HepG2 (cell line): ENCODE measurements around the gene KIF24. TPM values are rescaled to one million over a fixed set of nuclear protein-coding genes. Genes with fewer than 3 reads are reported as not detected.
A peak's percentile ranks its signal among the peaks of the same experiment; 100 is the strongest.

Experiments
- ASH2L ChIP-seq: fragments of 300-600, 200-600 bp; sonication (generic); IDR thresholded peaks from 2 replicates; pipeline ENCODE4 v1.7.0; 2017; ENCODE audit warnings: low read depth, mild to moderate bottlenecking, moderate library complexity, mixed read lengths, low read length; ENCODE audit not compliant: insufficient read length
- DBP ChIP-seq: sonication (generic); formaldehyde crosslinking; IDR thresholded peaks from 2 replicates; pipeline ENCODE4 v1.4.0; 2020; ENCODE audit warnings: missing genetic modification reagents; ENCODE audit errors: not compliant biosample characterization
- NR3C1 ChIP-seq: sonication (generic); formaldehyde crosslinking; IDR thresholded peaks from 2 replicates; pipeline ENCODE4 v1.4.0; 2020; ENCODE audit warnings: missing genetic modification reagents
- RFX5 ChIP-seq: IDR thresholded peaks from 2 replicates; pipeline ENCODE4 v1.6.1; 2011; ENCODE audit warnings: low read depth, low read length, improper control_type of control experiment
- RXRB ChIP-seq: IDR thresholded peaks from 2 replicates; pipeline ENCODE4 v1.6.1; 2016; ENCODE audit warnings: borderline replicate concordance, missing genetic modification reagents, missing compliant biosample characterization
- SMAD1 ChIP-seq: sonication (generic); formaldehyde crosslinking; IDR thresholded peaks from 2 replicates; pipeline ENCODE4 v1.4.0; 2020; ENCODE audit warnings: missing genetic modification reagents, low read depth, mild to moderate bottlenecking, borderline replicate concordance
- ZBTB40 ChIP-seq, 2 experiments: fragments of 450-650 bp in 1 of 2; sonication (generic) in 1 of 2; formaldehyde crosslinking in 1 of 2; IDR thresholded peaks; 2 replicates each; pipeline versions ENCODE4 v1.6.1 to v1.8.0; 2016 to 2022; ENCODE audit warnings: antibody characterized with exemption in 1 of 2, mild to moderate bottlenecking in 1 of 2, missing genetic modification reagents in 1 of 2
- ZBTB7B ChIP-seq: sonication (generic); formaldehyde crosslinking; IDR thresholded peaks from 2 replicates; pipeline ENCODE4 v1.4.0; 2020; ENCODE audit warnings: missing genetic modification reagents
- ZFAT ChIP-seq: sonication (generic); formaldehyde crosslinking; conservative IDR thresholded peaks from 2 replicates; pipeline ENCODE4 v1.8.1; 2023; ENCODE audit warnings: missing genetic modification reagents, inconsistent platforms
- ZNF230 ChIP-seq: sonication (generic); formaldehyde crosslinking; IDR thresholded peaks from 2 replicates; pipeline ENCODE4 v1.4.0; 2020; ENCODE audit warnings: mild to moderate bottlenecking, missing genetic modification reagents
- ZNF691 ChIP-seq: sonication (generic); formaldehyde crosslinking; IDR thresholded peaks from 2 replicates; pipeline ENCODE4 v1.4.0; 2020; ENCODE audit warnings: missing genetic modification reagents, low read depth, mild to moderate bottlenecking, borderline replicate concordance
- ZNF710 ChIP-seq: sonication (generic); formaldehyde crosslinking; IDR thresholded peaks from 2 replicates; pipeline ENCODE4 v1.5.0; 2020; ENCODE audit warnings: mild to moderate bottlenecking, missing genetic modification reagents, borderline replicate concordance
- ZNF768 ChIP-seq: sonication (generic); formaldehyde crosslinking; IDR thresholded peaks from 2 replicates; pipeline ENCODE4 v1.4.0; 2020; ENCODE audit warnings: missing genetic modification reagents
- ZNF850 ChIP-seq: sonication (generic); formaldehyde crosslinking; conservative IDR thresholded peaks from 2 replicates; pipeline ENCODE4 v1.9.0; 2021; ENCODE audit warnings: mild to moderate bottlenecking, missing genetic modification reagents
- ZSCAN21 ChIP-seq: sonication (generic); formaldehyde crosslinking; IDR thresholded peaks from 2 replicates; pipeline ENCODE4 v1.8.0; 2022; ENCODE audit warnings: mild to moderate bottlenecking, missing genetic modification reagents, moderate library complexity, borderline replicate concordance
- polyA plus RNA-seq, 8 experiments: library from polyadenylated mRNA; depleted of rRNA in 3 of 8; stranded (reverse) in 7 of 8; unstranded in 1 of 8; fragments of >200 nt; fragmentation: Illumina TruSeq in 4 of 8; extraction: Trizol in 4 of 8; gene quantifications; 2 replicates each; pipeline versions ENCODE4 v1.2.1 to v1.2.3, GENCODE V29; 2011 to 2016; ENCODE audit warnings: low read depth in 4 of 8, missing spikeins in 1 of 8, mixed read lengths in 1 of 8; ENCODE audit not compliant: insufficient read depth in 1 of 8
- total RNA-seq, 5 experiments: library from RNA; depleted of rRNA; stranded (reverse); fragments of >200 nt; fragmentation: Illumina TruSeq; extraction: Trizol; gene quantifications; 2 replicates each; pipeline ENCODE4 v1.2.3, GENCODE V29; 2016; ENCODE audit warnings: low read depth in 1 of 5

KIF24 gene
- total and polyA plus RNA-seq, 2 of the 13 experiments (the other 11 are each of a cell fraction or from before 2014, with no cell fraction given) = 1.1 to 3.0 TPM

- TF ChIP-seq RXRB (CRISPR knock-in tag) (no peak), ZNF850 (CRISPR knock-in tag) (no peak), ZNF691 (CRISPR knock-in tag) (no peak), DBP (CRISPR knock-in tag) (no peak), SMAD1 (no peak; the same call in 1 of the 2 replicates), ZNF768 (CRISPR knock-in tag) (peak; percentile 29; the same call in 1 of the 2 replicates), RFX5 (peak; percentile 77; the same call in 1 of the 2 replicates), ASH2L (peak; percentile 63), NR3C1 (CRISPR knock-in tag) (no peak), ZSCAN21 (CRISPR knock-in tag) (no peak; the same call in 1 of the 2 replicates), ZFAT (CRISPR knock-in tag) (no peak), ZBTB40 (IDR thresholded peaks at IDR 0.05) (no peak), ZBTB40 (CRISPR knock-in tag; IDR thresholded peaks at IDR 0.05) (peak; percentile 38), ZNF230 (no peak; the same call in 1 of the 2 replicates), ZNF710 (no peak), ZBTB7B (CRISPR knock-in tag) (no peak)
Observed at GRCh38 chr9:34328987-34329832, at the start of gene KIF24, which contains the start of gene NUDT2 (continued).
